Stimulated activated CD4-positive, alpha-beta T cell treated with anti-CD3 and anti-CD28 coated beads, Interleukin-4, amount 100 ng/mL, for 48 hours (primary cell): Measurements from ENCODE around the gene ISYNA1.

Experiments
- DNase-seq, 2 donors: peaks; one replicate each; pipeline ENCODE4 v3.0.0-alpha.2; 2020; ENCODE audit warnings: low read depth in 2 of 2

The ISYNA1 gene

DNA sequence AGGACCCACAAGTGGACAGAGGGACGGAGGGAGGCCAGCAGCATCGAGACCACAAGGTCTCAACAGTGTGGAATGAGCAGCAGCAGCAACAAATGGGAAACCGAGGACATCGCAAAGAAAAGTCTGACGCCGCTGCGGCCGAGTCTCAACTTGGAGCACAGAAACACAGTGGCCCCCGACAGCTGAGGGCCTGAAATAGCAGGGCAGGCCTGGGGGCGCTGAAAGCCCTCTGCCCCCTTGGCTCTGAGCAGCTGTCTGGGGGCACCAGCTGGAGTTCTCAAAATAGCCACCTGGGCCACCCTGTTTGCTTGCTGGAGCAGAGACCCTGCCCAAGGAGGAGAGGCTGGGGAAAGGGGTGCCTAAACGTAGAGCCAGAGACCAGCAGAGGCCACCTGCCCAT lies 5.9 kb upstream of the ISYNA1 start:
- DNase-seq: no peak

- DNase-seq: no peak
Measured at GRCh38 chr19:18443406-18443805, 5.5 kb upstream of the ISYNA1 start.

- no peak for DNase-seq
Measured at GRCh38 chr19:18442941-18443340, 5.0 kb upstream of the ISYNA1 start.

DNA sequence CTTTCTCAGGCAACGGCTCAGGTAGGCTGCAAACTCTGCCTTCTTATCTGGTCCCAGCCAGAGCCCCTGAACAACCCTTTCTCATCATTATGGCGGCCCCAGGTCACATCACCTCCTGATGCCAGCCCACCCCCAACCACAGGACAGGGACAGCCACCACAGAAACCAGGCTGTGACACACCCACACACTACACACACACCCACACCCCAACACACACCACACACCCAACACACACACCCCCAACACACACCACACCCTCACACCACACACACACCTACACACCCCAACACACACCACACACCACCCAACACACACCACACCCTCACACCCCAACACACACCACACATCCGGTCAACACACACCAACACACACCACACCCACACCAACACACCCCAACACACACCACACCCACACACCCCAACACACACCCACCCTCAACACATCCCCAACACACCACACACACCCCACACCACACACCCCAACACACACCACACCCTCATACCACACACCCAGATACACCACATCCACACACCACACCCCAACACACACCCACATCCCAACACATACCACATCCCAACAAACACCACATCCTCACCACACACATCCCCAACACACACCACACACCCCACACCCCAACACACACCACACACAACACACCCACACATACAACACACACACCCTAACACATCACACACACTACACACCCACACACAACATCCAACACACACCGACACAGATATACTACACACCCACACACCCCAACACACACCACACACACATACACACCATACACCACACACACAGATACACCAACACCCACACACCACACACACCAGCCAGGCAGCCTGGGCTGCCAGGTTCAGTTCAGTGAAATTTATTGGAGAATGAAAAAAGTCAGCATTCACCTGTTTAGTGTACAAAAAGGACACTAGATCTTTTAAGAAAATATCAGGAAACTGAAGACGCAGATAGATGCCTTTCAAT lies 4.2 kb upstream of the ISYNA1 start:
- DNase-seq: no peak

DNA sequence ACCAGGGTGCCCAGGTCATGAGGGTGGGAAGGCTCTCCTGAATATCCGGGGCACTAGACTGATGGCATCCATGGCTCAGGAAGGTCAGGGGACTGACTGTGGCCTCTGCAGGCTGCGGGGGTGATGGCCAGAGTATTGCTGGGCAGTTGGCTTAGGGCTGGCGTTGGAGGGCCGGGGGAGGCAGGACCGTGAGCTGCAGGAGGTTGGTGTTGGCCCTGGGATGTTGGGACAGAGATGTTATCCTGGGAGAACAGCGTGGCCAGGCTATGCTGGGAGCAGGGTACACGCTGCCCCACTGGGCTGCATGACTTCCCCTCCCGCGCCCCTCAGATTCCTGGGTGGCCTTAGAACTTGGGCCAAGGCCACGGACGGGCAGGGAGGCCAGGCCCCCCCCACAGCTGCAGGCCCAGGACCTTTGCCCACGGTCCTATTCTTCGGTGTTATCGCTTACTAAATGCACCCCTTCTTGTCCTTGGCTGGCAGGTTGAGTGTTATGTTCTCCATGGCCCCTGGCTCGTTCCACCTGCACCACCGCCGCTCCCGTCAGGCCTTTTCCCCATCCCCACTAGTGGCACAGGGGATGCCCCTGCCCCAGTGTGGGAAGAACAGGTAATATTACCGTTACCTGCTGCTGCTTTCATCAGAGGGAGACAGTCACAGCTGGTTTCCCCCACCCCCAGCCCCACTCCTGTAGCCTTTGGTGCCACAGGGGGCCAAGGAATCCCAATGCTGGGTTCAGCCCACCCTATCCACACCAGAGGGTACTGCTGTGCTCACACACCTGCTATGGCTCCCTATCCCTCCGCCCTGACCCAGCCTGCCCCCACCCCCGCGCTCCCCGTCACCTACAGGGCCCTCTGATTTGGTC lies 3.2 kb upstream of the ISYNA1 start:
- no peak for DNase-seq

DNA sequence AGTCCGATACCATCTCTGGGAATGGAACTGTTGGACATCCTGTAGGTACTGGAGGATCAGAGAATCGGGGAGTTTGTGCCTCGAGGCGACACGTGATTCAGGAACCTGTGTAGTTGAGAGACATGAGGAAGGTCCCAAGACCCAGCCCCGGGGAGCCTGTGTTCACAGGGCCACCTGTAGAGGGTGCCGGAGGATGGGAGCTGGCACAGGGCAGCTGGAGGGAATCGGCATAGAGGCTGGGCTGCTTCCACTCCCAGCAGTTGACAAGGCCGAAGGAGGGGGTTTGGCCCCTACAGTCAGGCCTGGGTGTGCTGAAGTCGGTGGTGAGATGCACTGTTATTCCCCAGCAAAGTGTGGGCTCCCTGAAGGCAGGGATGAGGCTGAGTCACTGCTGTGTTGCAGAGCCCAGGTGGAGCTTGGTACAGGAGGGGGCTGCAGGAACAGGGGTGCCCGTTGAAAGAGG lies 2.5 kb upstream of the ISYNA1 start:
- no peak for DNase-seq

DNA sequence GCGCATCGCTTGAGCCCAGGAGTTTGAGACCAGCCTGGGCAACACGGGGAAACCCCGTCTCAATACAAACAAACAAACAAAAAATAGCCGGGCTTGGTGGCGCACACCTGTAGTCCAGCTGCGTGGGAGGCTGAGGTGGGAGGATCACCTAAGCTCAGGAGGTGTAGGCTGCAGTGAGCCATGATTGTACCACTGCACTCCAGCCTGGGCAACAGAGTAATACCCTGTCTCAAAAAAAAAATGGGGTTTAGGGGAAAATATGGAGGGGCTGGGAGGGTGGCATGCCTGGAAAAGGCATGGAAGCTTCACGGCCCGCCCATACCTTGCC lies 1.9 kb upstream of the ISYNA1 start:
- DNase-seq: no peak

- DNase-seq: no peak
Measured at GRCh38 chr19:18439025-18439909, 1.3 kb upstream of the ISYNA1 start.

- no peak for DNase-seq
Measured at GRCh38 chr19:18438331-18439024, 545 bp upstream of the ISYNA1 start.

GRCh38 chr19:18436671-18437490 lies 1.1 kb downstream of the ISYNA1 start:
- DNase-seq: peak; percentile 50 to 66

DNA sequence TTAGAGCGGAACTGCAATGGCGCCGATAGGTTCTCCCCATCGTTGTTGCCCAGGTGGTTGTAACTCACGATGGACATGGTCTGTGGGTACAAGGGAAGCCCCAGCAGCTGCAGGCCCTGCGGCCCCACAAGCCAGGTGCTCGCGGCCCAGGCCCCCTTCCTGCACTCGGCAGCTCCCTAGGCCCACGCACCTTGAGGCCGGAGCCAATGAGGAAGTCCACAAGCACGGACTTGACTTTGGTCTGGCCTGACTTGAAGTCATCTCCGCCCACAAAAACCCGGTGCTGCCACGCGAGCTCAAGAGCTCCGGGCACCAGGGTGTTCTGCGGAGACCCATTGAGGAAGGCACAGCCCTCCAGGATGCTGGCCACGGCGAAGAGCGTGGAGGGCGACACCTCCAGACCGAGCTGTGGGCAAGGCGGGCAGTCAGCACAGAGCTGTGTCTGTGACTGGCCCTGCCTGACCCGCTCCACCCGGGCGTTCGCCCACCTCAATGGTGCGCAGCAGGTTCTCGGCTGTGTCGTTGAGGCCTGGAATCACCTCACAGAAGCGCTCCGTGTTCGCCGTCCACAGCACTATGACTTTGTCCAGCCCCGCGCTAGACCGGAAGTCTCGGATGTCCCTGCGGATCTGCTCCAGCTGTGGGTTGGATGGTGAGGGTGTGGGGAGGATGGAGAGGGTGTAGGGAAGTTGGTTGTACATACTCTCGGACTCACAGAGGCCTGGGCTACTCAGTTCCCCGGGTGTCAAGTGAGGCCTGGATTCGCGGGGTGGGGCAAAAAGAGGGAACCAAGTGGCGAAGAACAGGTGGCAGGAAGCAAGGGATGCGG lies 1.9 kb downstream of the ISYNA1 start:
- DNase-seq: no peak

DNA sequence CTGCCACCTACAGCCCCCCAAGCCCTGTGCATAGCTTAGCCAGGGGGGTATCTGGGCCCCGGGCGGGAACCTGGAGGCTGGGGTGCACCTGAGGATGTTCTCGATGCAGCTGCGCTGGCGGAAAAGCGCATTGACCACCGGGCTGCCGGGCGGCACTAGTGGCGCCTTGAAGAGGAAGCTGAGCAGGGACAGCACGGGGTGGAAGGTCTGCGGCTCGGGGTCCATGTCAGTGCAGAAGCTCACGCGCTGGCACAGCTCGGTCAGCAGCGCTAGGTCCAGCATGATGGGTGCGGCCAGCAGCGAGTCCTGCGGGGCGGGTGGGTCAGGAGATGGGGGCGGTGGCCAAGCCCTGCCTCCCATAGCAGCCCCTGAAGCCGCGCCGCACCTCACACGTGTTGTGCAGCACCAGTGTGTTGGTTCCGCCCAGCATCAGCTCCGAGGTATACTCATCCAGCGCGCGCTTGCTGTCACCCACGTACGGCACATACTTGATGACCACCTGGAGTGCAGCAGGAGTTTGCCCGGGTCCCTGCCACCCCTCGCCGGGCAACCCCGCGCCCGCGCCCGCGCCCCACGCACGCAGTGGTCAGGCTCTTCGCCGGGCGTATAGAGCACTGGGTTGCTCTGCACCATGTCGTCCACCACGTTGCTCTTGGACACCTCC lies 2.6 kb downstream of the ISYNA1 start:
- DNase-seq: no peak

DNA sequence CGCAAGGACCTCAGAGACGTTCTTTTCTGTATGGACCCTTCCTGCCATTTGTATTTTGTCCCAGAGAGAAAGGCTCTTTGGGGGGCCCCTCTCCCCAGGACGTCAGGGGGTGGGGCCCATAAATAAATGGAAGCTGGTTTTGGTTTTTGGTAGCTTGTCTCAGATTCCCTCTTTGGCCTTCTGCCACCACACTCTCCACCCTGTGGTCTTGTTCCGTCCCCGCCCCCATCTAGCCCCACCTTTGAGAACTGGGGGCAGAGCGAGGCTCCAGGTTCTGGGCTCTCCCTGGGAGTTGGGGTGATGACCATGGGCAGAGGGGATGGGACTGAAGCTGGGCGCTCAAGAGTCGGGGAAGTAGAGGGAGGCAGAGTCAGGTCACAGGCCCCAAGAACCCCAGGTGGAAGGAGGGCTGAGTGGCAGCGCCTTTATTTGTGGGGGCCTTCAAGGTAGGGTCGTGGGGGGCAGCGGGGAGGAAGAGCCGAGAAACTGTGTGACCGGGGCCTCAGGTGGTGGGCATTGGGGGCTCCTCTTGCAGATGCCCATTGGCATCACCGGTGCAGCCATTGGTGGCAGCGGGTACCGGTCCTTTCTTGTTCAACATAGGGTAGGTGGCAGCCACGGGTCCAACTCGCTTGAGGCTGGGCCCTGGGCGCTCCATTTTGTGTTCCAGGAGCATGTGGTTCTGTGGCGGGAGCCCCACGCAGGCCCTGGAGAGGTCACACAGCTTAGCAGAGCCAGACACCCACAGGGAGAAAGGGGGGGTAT lies 3.3 kb downstream of the ISYNA1 start:
- no peak for DNase-seq

DNA sequence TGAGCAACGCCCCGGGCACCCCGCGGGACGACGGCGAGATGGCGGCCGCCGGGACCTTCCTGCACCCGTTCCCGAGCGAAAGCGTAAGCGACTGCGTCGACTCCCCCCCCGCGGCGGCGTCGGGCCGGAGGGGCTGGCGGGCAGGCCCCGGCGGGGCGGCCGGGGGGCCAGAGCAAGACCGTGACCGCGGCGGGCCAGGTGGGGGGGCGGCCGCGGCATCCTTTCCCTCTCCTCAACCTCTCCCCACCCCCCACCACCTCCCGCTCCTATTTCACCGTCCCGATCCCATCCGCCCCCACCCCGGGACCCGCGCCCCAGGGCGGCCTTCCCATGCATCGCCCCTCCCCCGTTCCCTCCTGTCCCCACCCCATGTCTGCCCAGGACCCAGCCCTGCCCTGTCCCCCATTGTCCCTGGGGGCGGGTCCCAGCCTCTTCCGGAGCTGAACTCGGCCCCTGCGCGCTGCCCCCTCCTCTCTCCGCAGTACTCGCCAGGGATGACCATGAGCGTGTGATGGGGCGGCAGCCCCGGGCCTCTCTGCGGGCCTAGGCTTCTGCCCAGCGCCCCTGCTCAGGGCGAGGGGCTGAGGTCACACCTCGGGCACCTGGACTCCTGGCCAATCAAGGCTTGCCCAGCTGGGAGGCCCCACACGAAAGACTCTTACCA lies 4.1 kb downstream of the ISYNA1 start:
- no peak for DNase-seq

DNA sequence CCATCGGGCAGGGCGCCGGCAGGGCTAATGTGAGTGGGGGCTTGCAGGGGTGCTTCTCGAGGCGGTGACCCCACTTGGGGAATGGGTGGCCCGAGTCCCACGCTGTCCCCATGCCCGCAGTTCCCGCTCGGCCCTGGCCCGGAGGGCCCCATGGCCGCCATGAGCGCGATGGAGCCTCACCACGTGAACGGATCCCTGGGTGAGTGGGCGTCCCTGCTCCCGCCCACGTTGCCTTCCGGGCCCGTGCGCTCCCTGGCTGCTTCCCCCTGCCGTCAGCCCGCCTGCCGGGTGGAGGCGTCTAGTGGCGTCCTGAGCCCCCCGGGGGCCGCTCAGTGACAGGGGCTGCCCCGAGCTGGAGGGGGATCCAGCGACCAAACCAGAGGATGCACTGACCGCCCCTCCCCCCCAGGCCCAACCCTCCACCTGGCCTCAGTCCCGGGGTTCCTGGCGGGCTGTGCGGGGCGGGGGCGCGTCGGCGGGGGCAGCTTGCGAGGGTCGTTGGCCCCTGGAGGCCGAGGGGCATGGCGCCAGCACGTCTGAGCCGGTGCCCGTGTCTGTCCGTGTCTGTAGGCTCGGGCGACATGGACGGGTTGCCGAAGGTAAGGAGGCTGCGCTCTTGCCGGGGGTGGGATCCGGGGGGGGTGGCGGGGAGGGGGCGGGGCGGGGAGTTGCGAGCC lies 4.8 kb downstream of the ISYNA1 start:
- DNase-seq: no peak

GRCh38 chr19:18432275-18433014 lies 5.5 kb downstream of the ISYNA1 start:
- DNase-seq: no peak
